HG03103 (cell line): Measurements from ENCODE around the gene BORA.
"Not testable (repeated sequence)": the region's sequence is repeated elsewhere in the genome, so short reads cannot be mapped to it uniquely, and the experiment has no call there.

ENCODE experiments used
- ATAC-seq: cut with Tn5 transposase; IDR thresholded peaks from one replicate; pipeline ENCODE4 v1.9.1; 2021; ENCODE audit warnings: low read depth; ENCODE audit not compliant: unreplicated experiment

BORA gene

GRCh38 chr13:72727417-72728289 lies at the start of gene BORA, which contains the start of gene MZT1:
BORA (plus strand) TSS chr13:72727923; CDS start chr13:72728941, 1,018 bp downstream.
MZT1 (minus strand) TSS chr13:72727629; CDS start chr13:72727602, 27 bp downstream.
- ATAC-seq, result peak; percentile 95

DNA sequence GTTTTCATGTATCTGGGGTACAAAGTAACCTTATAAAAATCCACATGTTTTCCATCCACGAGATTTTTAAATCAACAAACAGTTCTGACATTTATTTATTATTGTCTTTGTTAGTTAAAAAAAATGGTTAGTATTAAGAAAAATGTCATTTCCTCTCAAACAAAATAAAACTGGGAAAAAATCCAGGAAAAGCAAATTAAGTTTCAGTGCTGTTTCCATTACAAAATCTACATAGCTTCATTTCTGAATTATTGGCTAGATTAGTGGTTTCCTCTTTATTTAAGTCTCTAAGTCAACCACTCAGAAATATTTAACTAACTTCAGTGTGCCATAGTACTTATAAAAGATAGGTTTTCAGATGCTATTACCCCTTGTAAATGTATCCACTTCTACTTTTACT lies 49.4 kb upstream of the BORA start:
- no peak for ATAC-seq

DNA sequence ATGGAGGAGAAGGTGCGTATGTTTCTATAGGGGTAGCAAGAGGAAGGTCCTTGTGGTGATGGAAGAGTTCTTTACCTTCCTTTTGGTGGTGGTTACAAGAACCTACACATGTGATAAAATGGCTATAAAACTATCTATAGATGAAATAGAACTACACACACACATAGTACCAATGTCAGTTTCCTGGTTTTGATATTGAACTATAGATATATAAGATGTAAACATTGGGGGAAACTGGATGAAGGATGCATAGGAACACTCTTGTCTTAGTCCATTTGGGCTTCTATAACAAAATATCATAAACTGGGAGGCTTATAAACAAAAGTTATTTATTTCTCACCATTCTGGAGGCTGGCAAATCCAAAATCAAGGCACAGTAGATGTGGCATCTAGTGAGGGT lies 47.4 kb upstream of the BORA start:
- no peak for ATAC-seq

DNA sequence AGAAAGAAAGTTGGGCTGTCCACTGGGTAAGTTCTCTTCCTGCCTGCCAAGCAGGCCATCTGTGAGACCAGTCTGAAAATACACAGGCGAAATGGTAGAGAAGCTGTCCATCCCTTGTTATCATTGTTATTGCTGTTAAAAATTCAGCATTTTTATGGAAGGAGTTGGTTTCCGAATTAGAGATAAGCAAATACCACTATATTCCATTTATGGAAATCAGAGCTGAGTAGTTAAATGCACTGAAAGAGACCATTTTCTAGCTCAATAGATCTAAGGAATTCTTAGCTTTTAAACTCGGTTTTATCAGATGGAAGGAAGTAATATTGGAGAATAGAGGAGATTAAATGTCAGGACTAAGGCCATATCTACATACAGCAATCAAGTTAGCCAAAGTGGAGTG lies 41.0 kb upstream of the BORA start:
- no peak for ATAC-seq

GRCh38 chr13:72689181-72689696 lies 38.5 kb upstream of the BORA start:
- ATAC-seq, result no peak

DNA sequence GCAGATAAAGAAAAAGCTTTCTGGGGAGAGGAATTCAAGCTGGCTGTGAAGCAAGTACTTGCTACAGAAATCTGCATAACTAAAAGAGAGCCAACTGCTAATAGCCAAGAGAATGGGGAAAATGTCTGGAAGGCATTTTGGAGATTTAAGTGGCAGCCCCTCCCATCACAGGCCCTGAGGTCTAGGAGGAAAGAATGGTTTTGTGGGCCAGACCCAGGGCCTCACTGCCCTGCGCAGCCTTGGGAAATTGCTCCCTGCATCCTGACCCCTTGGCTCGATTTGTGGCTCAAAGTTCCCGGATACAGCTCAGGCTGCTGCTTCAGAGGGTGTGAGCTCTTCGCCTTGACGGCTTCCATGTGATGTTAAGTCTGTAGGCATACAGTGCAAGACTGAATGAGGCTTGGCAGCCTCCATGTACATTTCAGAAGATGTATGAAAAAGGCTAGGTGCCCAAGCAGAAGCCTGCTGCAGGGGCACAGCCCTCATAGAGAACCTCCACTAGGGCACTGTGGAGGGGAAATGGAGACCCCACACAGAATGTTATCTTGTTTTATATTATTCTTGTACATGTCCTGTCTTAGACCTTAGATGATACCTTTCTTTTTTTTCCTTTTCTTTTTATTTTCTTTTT lies 34.7 kb upstream of the BORA start:
- ATAC-seq, result no peak

DNA sequence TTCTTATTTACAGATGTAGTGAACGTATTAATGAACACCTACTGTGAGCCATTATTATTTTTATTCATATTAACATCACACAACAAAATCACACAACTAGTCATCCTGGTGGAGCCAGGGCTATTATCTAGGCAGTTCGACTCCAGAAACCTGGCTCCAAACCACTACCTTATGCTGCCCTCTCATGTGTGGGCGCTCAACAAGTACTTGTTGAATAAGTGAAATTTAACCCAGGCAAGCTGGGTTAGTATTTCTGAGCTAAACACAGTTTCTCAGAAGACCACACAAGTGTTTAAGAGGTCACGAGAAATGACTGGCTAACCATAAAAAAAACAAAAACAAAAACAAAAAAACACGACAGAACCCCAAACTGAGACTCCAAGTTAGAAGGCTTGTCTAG lies 33.9 kb upstream of the BORA start:
- no peak for ATAC-seq

- ATAC-seq, result no peak
These were observed 33.4 kb upstream of the BORA start for GRCh38 chr13:72694314-72694713.

GRCh38 chr13:72696579-72696978 lies 31.1 kb upstream of the BORA start:
- no peak for ATAC-seq

DNA sequence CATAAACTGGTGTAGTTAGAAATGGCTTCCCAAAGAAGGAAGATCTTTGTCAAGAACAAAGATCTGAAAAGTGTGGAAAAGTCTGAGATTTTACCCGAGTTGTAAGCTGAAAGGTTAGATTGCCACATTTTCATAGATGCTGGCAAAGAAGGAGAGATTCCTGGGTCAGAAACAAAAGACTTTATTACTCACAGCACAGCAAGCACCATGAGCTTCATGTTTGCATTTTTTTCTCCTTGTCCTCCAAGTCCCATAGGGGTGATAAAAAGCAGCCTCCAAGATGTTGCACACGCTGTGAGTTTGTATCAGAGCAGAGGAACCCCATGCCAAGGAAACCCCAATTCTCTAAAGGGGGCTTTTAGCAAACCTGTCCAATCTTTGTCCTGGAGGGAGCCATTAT lies 29.6 kb upstream of the BORA start:
- ATAC-seq, result no peak

DNA sequence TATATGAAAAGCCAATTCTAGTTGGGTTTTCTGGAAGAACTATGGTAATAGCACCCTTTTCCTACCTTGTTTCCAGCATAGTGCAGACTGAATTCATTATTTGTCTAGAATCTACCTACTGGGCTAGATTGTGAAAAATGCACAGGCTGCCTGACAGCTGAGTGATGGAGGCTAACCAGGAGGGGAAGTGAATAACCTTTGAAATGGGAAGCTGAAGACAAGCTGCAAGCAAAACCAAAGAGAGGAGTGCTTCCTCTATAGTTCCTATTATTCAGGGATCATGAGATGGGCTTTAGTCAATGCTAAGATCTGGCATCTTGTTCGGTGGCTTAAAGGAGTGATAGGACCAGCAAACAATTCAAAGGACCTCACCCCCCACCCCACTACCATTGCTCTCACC lies 27.2 kb upstream of the BORA start:
- ATAC-seq, result no peak

GRCh38 chr13:72716776-72717175 lies 10.9 kb upstream of the BORA start:
- no peak for ATAC-seq

- not testable (repeated sequence) for ATAC-seq
These were observed 1.5 kb upstream of the BORA start for GRCh38 chr13:72726185-72726584.

DNA sequence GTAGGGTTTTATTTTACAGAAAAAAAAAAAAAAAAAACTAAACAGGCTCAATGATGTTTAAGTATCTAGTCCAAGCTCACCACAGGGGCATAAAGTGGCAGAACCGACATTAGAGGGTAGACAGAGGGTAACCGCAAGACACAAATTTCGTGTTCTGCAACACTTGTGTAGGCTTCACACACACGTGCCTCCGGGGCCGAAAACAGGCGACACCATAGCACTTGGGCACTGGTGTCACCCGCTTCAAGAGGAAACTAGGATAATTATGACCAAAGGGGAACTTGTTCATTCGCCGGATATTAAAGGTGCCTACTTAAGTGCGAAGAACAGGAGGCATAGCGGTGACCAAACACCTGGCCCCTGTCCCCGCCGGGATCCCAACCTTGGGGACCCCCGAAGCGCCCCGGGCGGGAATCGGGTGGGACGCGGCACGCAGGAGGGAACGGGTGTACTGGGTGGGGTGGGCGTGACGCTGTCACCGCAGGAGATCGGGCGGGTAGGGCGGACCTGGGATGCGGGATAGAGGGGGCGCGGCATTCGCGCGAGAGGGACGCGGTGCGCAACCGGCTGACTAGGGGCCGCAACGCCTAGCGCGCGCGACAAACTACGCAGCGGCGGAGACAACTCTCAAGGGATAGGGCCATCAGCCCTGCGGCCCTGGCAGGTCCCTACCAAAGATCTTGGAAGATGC lies 852 bp upstream of the BORA start:
- peak; percentile 17 for ATAC-seq

GRCh38 chr13:72728290-72728605 lies 525 bp downstream of the BORA start:
- no peak for ATAC-seq

DNA sequence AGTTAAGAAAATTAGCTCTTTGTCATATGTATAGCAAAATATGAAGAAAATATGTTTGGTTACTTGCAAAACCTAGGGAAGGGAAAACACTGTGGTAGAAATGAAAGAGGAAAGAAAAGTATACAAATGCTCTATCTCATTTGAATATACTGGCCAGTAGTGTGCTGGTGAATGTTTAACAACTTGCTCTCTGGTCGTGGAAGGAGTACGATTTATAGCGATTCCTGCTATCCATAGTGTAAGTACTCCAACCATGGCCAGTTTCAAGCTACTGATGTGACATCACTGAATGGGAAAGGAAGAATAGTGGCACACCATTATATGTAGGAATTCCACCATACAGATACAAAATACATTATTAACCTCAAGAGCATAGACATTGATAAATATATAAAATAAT lies 9.3 kb downstream of the BORA start:
- ATAC-seq, result no peak

DNA sequence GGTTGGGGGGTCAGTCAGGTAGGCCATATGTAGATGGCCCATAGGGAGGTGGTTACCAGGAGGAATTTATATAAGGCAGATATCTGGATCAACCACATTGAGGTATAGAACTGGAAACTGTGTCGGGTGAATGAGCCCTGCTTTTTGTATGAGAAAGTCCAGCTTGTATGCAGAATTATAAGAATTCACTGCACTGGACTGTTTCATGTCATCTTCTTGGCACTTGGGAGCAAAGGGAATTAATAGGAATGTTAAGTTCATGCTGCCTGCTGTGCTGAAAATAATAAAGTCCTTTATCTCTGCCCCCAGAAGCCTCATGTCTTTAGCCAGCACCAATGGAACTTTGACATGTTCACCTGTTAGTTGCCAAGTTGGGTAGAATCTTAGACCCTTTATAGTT lies 12.3 kb downstream of the BORA start:
- no peak for ATAC-seq

DNA sequence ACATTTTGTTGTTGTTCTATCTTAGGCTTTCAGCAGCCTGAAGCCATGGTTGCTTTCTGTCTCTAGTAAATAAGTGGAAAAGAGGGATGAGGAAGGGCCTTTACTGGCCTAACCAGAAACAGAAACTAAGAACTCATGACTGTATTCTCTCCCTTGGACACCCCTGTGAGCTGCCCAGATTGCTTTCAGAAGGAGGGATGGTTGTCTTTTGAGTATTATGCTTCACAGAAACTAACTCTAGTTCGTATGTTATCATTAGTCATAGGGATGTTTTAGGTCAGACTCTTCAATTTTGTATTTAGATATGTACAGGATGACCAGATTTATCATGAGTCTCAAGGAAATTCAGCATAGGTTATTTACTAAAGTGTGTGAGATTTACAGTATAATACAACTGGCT lies 17.5 kb downstream of the BORA start:
- ATAC-seq, result no peak

GRCh38 chr13:72751220-72751619 lies 23.5 kb downstream of the BORA start:
- ATAC-seq, result no peak

GRCh38 chr13:72754111-72754510 lies 26.4 kb downstream of the BORA start:
- ATAC-seq, result no peak

DNA sequence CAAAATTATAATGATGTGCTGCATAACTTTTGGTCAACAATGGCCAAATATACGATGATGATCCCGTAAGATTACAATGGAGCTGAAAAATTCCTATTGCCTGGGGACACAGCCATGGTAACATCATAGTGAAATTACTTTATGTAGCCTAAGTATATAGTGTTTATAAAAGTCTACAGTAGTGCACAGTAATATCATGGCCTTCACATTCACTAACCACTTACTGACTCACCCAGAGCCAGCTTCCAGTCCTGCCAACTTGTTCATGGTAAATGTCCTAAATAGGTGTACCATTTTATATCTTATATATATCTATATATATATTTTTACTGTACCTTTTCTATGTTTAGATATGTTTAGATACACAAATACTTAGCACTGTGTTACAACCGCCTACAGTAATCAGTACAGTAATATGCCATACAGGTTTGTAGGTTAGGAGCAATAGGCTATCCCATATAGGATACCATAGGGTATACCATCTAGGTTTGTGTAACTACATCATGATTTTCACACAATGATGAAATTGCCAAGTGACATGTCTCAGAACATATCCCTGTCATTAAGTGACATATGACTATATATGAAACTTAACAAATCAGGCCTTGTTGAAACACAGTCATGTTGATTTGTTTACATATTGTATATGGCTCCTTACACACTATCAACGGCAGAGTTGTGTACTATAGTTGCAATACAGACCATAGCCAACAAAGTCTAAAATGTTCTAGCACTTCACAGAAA lies 30.2 kb downstream of the BORA start:
- ATAC-seq, result no peak
